OCI-LY7 (cell line): ENCODE measurements around the gene CSF1R. TPM values are rescaled to one million over a fixed set of nuclear protein-coding genes. Genes with fewer than 3 reads are reported as not detected.

ENCODE experiments used
- BruUV-seq: library from RNA; stranded (reverse); fragments of 400-500 nt; replicated peaks from 2 replicates; lab custom pipeline; 2021; lab: Mats Ljungman, UMichigan
- CTCF ChIA-PET: fragments of 300-600 bp; sonication (Branson Sonifier 250); formaldehyde crosslinking; loops from one replicate; lab custom pipeline; 2022; ENCODE audit warnings: antibody characterized with exemption; ENCODE audit not compliant: unreplicated experiment; lab: Charles Lee
- POLR2A ChIA-PET: fragments of 300-600 bp; sonication (Branson Sonifier 250); formaldehyde crosslinking; loops from one replicate; lab custom pipeline; 2022; ENCODE audit warnings: antibody characterized with exemption; lab: Charles Lee
- DNase-seq: peaks from one replicate; pipeline ENCODE4 v3.0.0-alpha.2; 2015; ENCODE audit warnings: low spot score
- H2AFZ ChIP-seq: fragments of 200-600 bp; sonication (generic), shearing (Covaris generic); 2 replicates; pipeline ENCODE4 v1.6.1; 2014; ENCODE audit warnings: mild to moderate bottlenecking, antibody characterized with exemption, low read length, moderate library complexity
- H3K27ac ChIP-seq: fragments of 200-600 bp; sonication (generic); 2 replicates; pipeline ENCODE4 v1.5.1; 2014; ENCODE audit warnings: mixed run types, low read depth, mild to moderate bottlenecking, moderate library complexity, low read length, inconsistent platforms; ENCODE audit not compliant: poor library complexity, severe bottlenecking
- H3K36me3 ChIP-seq: fragments of 200-600 bp; sonication (generic); 2 replicates; pipeline ENCODE4 v1.6.1; 2014; ENCODE audit warnings: mild to moderate bottlenecking, antibody characterized with exemption, low read length, moderate library complexity, mixed read lengths; ENCODE audit not compliant: insufficient read depth
- H3K4me1 ChIP-seq: fragments of 200-600 bp; sonication (generic); 2 replicates; pipeline ENCODE4 v1.5.1; 2014; ENCODE audit warnings: mild to moderate bottlenecking, low read length; ENCODE audit not compliant: insufficient read depth, poor library complexity, severe bottlenecking
- H3K4me2 ChIP-seq: fragments of 200-600 bp; sonication (generic); 2 replicates; pipeline ENCODE4 v1.6.1; 2014; ENCODE audit warnings: mild to moderate bottlenecking, low read length
- H3K4me3 ChIP-seq: fragments of 200-600 bp; sonication (generic); 2 replicates; pipeline ENCODE4 v1.5.1; 2014; ENCODE audit warnings: mild to moderate bottlenecking, low read depth, low read length; ENCODE audit not compliant: poor library complexity, severe bottlenecking
- H3K79me2 ChIP-seq: fragments of 200-600 bp; sonication (generic); 2 replicates; pipeline ENCODE4 v1.6.1; 2016; ENCODE audit warnings: low read depth, mild to moderate bottlenecking, low read length, moderate library complexity, mixed read lengths; ENCODE audit not compliant: insufficient read depth
- H3K9me2 ChIP-seq: fragments of 200-600 bp; sonication (generic); 2 replicates; pipeline ENCODE4 v1.6.1; 2016; ENCODE audit warnings: mild to moderate bottlenecking, low read length, mixed read lengths; ENCODE audit not compliant: insufficient read depth
- H3K9me3 ChIP-seq: fragments of 200-600 bp; sonication (generic); 2 replicates; pipeline ENCODE4 v1.6.1; 2014; ENCODE audit warnings: mild to moderate bottlenecking, mixed run types, low read length, mixed read lengths
- H4K20me1 ChIP-seq: fragments of 200-600 bp; sonication (generic); 2 replicates; pipeline ENCODE4 v1.6.1; 2014; ENCODE audit warnings: mild to moderate bottlenecking, antibody characterized with exemption, low read length, moderate library complexity, mixed read lengths; ENCODE audit not compliant: insufficient read depth
- CTCF ChIP-seq: fragments of 200-600 bp; sonication (generic); conservative IDR thresholded peaks from 2 replicates; pipeline ENCODE4 v1.5.1; 2014; ENCODE audit warnings: mild to moderate bottlenecking, antibody characterized with exemption, low read length, moderate library complexity, mixed read lengths
- EZH2phosphoT487 ChIP-seq: fragments of 200-600 bp; sonication (generic); IDR thresholded peaks from 2 replicates; pipeline ENCODE4 v1.6.1; 2018; ENCODE audit warnings: low read depth, borderline replicate concordance, mild to moderate bottlenecking, mixed run types, antibody characterized with exemption, low read length, moderate library complexity, mixed read lengths
- intact Hi-C: fragments of 100-400 bp; cut with micrococcal nuclease; formaldehyde crosslinking; loops from one replicate; pipeline ENCODE4 v1.10.0; 2022; ENCODE audit not compliant: unreplicated experiment
- total RNA-seq, 2 experiments: library from RNA; depleted of rRNA in 1 of 2; stranded (reverse); fragments of >200 nt in 1 of 2; shearing (Covaris generic) in 1 of 2; gene quantifications; 2 replicates each; pipeline ENCODE4 v1.2.3, GENCODE V29; 2014 to 2022

The CSF1R gene
- total RNA-seq, 2 experiments from 2014 or later: not detected

- POLR2A ChIA-PET: no interaction called here
- H3K9me2 ChIP-seq: no peaks in the 10 kb centered on the region
- H4K20me1 ChIP-seq: no peaks in the 10 kb centered on the region
- H3K27ac ChIP-seq: no peak overlapping the region
- H3K36me3 ChIP-seq: no peaks in the 10 kb centered on the region
- H3K4me2 ChIP-seq: no peak overlapping the region
- no peak for DNase-seq
- H3K79me2 ChIP-seq: no peaks in the 10 kb centered on the region
- no peaks in the 10 kb centered on the region for H3K4me1 ChIP-seq
- BruUV-seq: no TSS peak
- H2AFZ ChIP-seq: no peak overlapping the region
- no peak overlapping the region for H3K4me3 ChIP-seq
- CTCF ChIA-PET: no interaction called here
- intact Hi-C loops: no loop called here
- H3K9me3 ChIP-seq: no peaks in the 10 kb centered on the region
- TF ChIP-seq CTCF: no peak
- no peak for TF ChIP-seq EZH2phosphoT487
Observed at GRCh38 chr5:150066436-150066835, 19.9 kb downstream of the CSF1R start.

GRCh38 chr5:150065886-150066285, 20.5 kb downstream of the CSF1R start:
- Histone ChIP-seq H3K4me2 (no peak overlapping the region), H3K36me3 (no peaks in the 10 kb centered on the region), H2AFZ (no peak overlapping the region), H3K9me3 (no peaks in the 10 kb centered on the region), H3K27ac (no peak overlapping the region), H4K20me1 (no peaks in the 10 kb centered on the region), H3K9me2 (no peaks in the 10 kb centered on the region), H3K4me1 (no peaks in the 10 kb centered on the region), H3K4me3 (no peak overlapping the region), H3K79me2 (no peaks in the 10 kb centered on the region)
- POLR2A ChIA-PET: interaction anchor here (0.5 to 0.7 kb wide), 2 partner anchors 48 to 470 kb away, joined by 3 to 5 read pairs; no protein-coding TSS in a partner anchor
- BruUV-seq: no TSS peak
- TF ChIP-seq CTCF (no peak), EZH2phosphoT487 (no peak)
- intact Hi-C loops: no loop called here
- DNase-seq: no peak
- CTCF ChIA-PET: interaction anchor here (0.6 kb wide), 1 partner anchor 420 kb away, joined by 3 read pairs; no protein-coding TSS in a partner anchor

GRCh38 chr5:150065346-150065745, 21.0 kb downstream of the CSF1R start:
- no peaks in the 10 kb centered on the region for H3K4me1 ChIP-seq
- intact Hi-C loops: no loop called here
- no peak overlapping the region for H3K4me3 ChIP-seq
- H2AFZ ChIP-seq: no peak overlapping the region
- no peaks in the 10 kb centered on the region for H3K9me2 ChIP-seq
- no peak overlapping the region for H3K27ac ChIP-seq
- ChIA-PET CTCF (interaction anchor here (0.6 kb wide), 1 partner anchor 420 kb away, joined by 3 read pairs; no protein-coding TSS in a partner anchor), POLR2A (interaction anchor here (0.5 to 0.7 kb wide), 2 partner anchors 48 to 469 kb away, joined by 3 to 5 read pairs; no protein-coding TSS in a partner anchor)
- no peak overlapping the region for H3K4me2 ChIP-seq
- H4K20me1 ChIP-seq: no peaks in the 10 kb centered on the region
- BruUV-seq: no TSS peak
- H3K79me2 ChIP-seq: no peaks in the 10 kb centered on the region
- no peaks in the 10 kb centered on the region for H3K9me3 ChIP-seq
- no peak for DNase-seq
- H3K36me3 ChIP-seq: no peaks in the 10 kb centered on the region
- TF ChIP-seq EZH2phosphoT487: no peak
- TF ChIP-seq CTCF: no peak
